Endothelial cell (in vitro differentiated cells): ENCODE results near the gene ISOC1. TPM values are rescaled to one million over a fixed set of nuclear protein-coding genes. Genes with fewer than 3 reads are reported as not detected.

ENCODE experiments used
- DNase-seq: peaks from one replicate; pipeline ENCODE4 v3.0.0; 2021; ENCODE audit warnings: low spot score
- H3K27ac Mint-ChIP-seq: one replicate; pipeline ENCODE4 v1.8.0; 2021; ENCODE audit warnings: mixed read lengths, inconsistent platforms; ENCODE audit not compliant: unreplicated experiment
- H3K27me3 Mint-ChIP-seq: one replicate; pipeline ENCODE4 v1.8.0; 2021; ENCODE audit warnings: mild to moderate bottlenecking, moderate library complexity, mixed read lengths, inconsistent platforms; ENCODE audit not compliant: unreplicated experiment
- H3K36me3 Mint-ChIP-seq: one replicate; pipeline ENCODE4 v1.8.0; 2021; ENCODE audit warnings: mild to moderate bottlenecking, low read depth, mixed read lengths, inconsistent platforms; ENCODE audit not compliant: unreplicated experiment
- H3K4me1 Mint-ChIP-seq: one replicate; pipeline ENCODE4 v1.8.0; 2021; ENCODE audit warnings: mild to moderate bottlenecking, mixed read lengths, inconsistent platforms; ENCODE audit not compliant: unreplicated experiment
- H3K4me3 Mint-ChIP-seq: one replicate; pipeline ENCODE4 v1.8.0; 2021; ENCODE audit warnings: mild to moderate bottlenecking, mixed read lengths, inconsistent platforms; ENCODE audit not compliant: unreplicated experiment
- H3K9me3 Mint-ChIP-seq: one replicate; pipeline ENCODE4 v1.8.0; 2021; ENCODE audit warnings: mixed read lengths, inconsistent platforms; ENCODE audit not compliant: unreplicated experiment
- total RNA-seq: library from RNA; stranded (reverse); fragmentation: NEBNext Ultra II Directional; extraction: Animal tissue kit (Norgen Biotek cat#: 25700); gene quantifications from one replicate; pipeline ENCODE4 v1.2.1, GENCODE V29; 2021; ENCODE audit not compliant: unreplicated experiment
- TF ChIP-seq, protein P1 (sequence below): fragments of 200-600 bp; sonication (generic); IDR thresholded peaks from one replicate; pipeline ENCODE4 v1.5.0; 2021; ENCODE audit warnings: antibody characterized with exemption; ENCODE audit not compliant: unreplicated experiment

The ISOC1 gene
- total RNA-seq, 1 donor from 2014 or later, result 32.4 TPM

DNA sequence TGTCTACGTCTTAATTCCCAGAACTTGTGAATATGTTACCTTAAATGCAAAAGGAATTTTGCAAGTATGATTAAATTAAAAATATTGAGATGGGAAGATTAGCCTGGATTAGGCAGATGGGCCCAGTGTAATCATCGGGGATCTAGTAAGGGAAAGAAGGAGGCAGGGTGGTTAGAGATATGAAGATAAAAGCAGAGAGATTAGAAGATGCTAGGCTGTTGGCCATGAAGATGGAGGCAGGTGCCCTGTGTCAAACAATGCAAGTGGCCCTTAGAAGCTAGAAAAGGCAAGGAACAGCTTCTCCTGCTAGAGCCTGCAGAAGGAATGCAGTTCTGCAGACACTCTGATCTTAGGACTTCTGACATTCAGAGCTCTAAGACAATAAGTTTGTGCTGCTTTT lies 28.8 kb upstream of the ISOC1 start:
- H3K9me3 Mint-ChIP-seq, result no peaks in the 10 kb centered on the region
- no peaks in the 10 kb centered on the region for H3K36me3 Mint-ChIP-seq
- no peak overlapping the region for H3K4me3 Mint-ChIP-seq
- no peak for DNase-seq
- TF ChIP-seq, protein P1, sequence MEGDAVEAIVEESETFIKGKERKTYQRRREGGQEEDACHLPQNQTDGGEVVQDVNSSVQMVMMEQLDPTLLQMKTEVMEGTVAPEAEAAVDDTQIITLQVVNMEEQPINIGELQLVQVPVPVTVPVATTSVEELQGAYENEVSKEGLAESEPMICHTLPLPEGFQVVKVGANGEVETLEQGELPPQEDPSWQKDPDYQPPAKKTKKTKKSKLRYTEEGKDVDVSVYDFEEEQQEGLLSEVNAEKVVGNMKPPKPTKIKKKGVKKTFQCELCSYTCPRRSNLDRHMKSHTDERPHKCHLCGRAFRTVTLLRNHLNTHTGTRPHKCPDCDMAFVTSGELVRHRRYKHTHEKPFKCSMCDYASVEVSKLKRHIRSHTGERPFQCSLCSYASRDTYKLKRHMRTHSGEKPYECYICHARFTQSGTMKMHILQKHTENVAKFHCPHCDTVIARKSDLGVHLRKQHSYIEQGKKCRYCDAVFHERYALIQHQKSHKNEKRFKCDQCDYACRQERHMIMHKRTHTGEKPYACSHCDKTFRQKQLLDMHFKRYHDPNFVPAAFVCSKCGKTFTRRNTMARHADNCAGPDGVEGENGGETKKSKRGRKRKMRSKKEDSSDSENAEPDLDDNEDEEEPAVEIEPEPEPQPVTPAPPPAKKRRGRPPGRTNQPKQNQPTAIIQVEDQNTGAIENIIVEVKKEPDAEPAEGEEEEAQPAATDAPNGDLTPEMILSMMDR, result no peak
- no peaks in the 10 kb centered on the region for H3K4me1 Mint-ChIP-seq
- no peak overlapping the region for H3K27ac Mint-ChIP-seq
- no peaks in the 10 kb centered on the region for H3K27me3 Mint-ChIP-seq

DNA sequence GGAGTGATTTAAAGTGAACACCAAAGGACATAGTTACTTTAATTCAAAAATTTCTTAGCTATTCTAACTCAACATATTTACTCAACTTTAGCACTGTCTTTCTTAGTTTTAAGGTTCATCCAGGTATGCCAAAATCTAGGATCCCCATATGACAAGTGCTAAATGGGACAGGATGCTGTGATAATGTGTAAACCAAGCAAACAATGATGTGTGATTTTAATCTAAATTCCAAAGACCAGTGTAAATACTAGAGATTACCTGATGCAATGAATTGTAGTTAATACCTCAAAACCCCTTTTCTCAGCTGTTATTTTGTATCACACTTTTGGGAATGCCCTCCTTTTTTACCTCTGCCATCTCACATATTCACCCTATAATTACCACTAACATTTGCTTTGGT lies 26.8 kb upstream of the ISOC1 start:
- Mint-ChIP-seq H3K4me3 (no peak overlapping the region), H3K9me3 (no peaks in the 10 kb centered on the region), H3K27ac (no peak overlapping the region), H3K36me3 (no peaks in the 10 kb centered on the region), H3K27me3 (no peaks in the 10 kb centered on the region), H3K4me1 (no peaks in the 10 kb centered on the region)
- DNase-seq, result no peak
- TF ChIP-seq, protein P1, result no peak

DNA sequence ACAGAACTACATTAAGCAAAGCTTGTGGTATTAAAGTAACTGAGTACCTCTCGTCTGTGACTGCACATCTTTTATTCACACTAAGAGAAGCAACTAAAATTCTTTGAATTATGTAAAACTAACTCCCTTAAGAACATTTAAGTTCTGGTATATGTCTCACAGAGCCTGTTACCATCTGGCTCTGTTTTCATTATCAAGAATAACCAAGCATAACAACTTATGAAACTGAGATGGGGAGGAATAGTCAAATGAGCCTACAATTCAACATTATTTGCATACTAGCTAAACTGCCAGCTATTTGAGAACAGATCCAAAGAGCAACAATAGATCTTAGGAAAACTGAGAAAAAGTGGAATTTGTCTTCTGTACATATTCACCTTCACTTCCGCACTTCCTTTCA lies 25.3 kb upstream of the ISOC1 start:
- no peaks in the 10 kb centered on the region for H3K4me1 Mint-ChIP-seq
- H3K27ac Mint-ChIP-seq, result no peak overlapping the region
- H3K27me3 Mint-ChIP-seq, result no peaks in the 10 kb centered on the region
- no peak for DNase-seq
- H3K4me3 Mint-ChIP-seq, result no peak overlapping the region
- H3K36me3 Mint-ChIP-seq, result no peaks in the 10 kb centered on the region
- no peaks in the 10 kb centered on the region for H3K9me3 Mint-ChIP-seq
- TF ChIP-seq, protein P1, result no peak

DNA sequence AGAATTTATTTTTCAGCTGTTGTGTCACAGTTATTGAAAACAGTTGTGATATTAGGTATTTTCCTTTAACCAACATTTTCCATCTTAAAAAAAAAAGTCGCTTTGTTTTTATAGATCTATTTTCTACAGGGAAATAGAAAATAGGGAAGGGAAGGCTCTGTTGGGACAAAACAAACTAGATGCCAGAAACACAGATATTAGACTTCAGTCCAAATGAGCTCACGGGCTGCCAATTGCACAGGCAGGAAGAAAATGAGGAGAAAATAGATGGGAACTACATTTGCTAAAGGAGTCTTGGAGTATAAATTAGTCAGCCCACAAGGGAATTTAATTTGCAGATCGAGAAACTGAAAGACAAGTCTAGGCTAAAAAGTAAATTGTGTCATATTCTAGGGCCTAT lies 21.4 kb upstream of the ISOC1 start:
- no peak for DNase-seq
- no peak overlapping the region for H3K27ac Mint-ChIP-seq
- H3K36me3 Mint-ChIP-seq, result no peaks in the 10 kb centered on the region
- no peaks in the 10 kb centered on the region for H3K27me3 Mint-ChIP-seq
- TF ChIP-seq, protein P1, result no peak
- H3K9me3 Mint-ChIP-seq, result no peaks in the 10 kb centered on the region
- H3K4me1 Mint-ChIP-seq, result no peaks in the 10 kb centered on the region
- no peak overlapping the region for H3K4me3 Mint-ChIP-seq

DNA sequence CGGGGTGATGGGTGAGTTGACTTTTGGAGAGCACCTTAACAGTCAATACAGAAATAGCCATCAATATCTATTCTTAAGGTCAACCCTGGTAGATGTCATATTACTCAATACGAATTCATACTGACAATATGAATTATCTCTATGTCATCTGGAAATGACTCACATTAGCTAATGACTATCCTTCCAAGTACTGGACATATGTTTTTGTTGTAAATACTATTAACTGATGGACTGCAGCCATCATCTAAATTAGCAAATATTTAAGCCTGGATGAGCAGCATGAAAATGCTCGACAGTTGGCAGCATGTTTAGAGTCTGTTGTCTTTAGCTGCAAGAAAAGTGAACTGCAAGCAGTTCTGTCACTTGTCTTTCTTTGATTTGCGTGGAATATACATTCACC lies 19.6 kb upstream of the ISOC1 start:
- no peak overlapping the region for H3K4me3 Mint-ChIP-seq
- no peak for DNase-seq
- H3K27ac Mint-ChIP-seq, result no peak overlapping the region
- TF ChIP-seq, protein P1, result no peak
- H3K9me3 Mint-ChIP-seq, result no peaks in the 10 kb centered on the region
- H3K4me1 Mint-ChIP-seq, result no peaks in the 10 kb centered on the region
- no peaks in the 10 kb centered on the region for H3K36me3 Mint-ChIP-seq
- no peaks in the 10 kb centered on the region for H3K27me3 Mint-ChIP-seq
